HepG2 (cell line): Measurements from ENCODE around the gene LYPLA2. TPM values are rescaled to one million over a fixed set of nuclear protein-coding genes. Genes with fewer than 3 reads are reported as not detected.
A peak's percentile ranks its signal among the peaks of the same experiment; 100 is the strongest.

Experiments used
- ATF7-NPFF ChIP-seq: sonication (generic); formaldehyde crosslinking; IDR thresholded peaks from 2 replicates; pipeline ENCODE4 v1.8.1; 2023; ENCODE audit warnings: mild to moderate bottlenecking, low read depth, missing genetic modification reagents, moderate library complexity
- NFRKB ChIP-seq: fragments of 450-650 bp; IDR thresholded peaks from 2 replicates; pipeline ENCODE4 v1.6.1; 2017
- THAP11 ChIP-seq: IDR thresholded peaks from 2 replicates; pipeline ENCODE4 v1.6.1; 2016; ENCODE audit warnings: missing biosample characterization, missing genetic modification reagents
- ZMYM2 ChIP-seq: sonication (generic); formaldehyde crosslinking; IDR thresholded peaks from 2 replicates; pipeline ENCODE4 v1.8.0; 2022; ENCODE audit warnings: mild to moderate bottlenecking, missing genetic modification reagents
- ZNF101 ChIP-seq: sonication (generic); formaldehyde crosslinking; IDR thresholded peaks from 2 replicates; pipeline ENCODE4 v1.4.0; 2020; ENCODE audit warnings: mild to moderate bottlenecking, low read depth, missing genetic modification reagents, borderline replicate concordance
- ZNF550 ChIP-seq: sonication (generic); formaldehyde crosslinking; IDR thresholded peaks from 2 replicates; pipeline ENCODE4 v1.4.0; 2020; ENCODE audit warnings: mild to moderate bottlenecking, missing genetic modification reagents, borderline replicate concordance
- ZNF713 ChIP-seq: sonication (generic); formaldehyde crosslinking; IDR thresholded peaks from 2 replicates; pipeline ENCODE4 v1.4.0; 2020; ENCODE audit warnings: mild to moderate bottlenecking, missing genetic modification reagents
- polyA plus RNA-seq, 8 experiments: library from polyadenylated mRNA; depleted of rRNA in 3 of 8; stranded (reverse) in 7 of 8; unstranded in 1 of 8; fragments of >200 nt; fragmentation: Illumina TruSeq in 4 of 8; extraction: Trizol in 4 of 8; gene quantifications; 2 replicates each; pipeline versions ENCODE4 v1.2.1 to v1.2.3, GENCODE V29; 2011 to 2016; ENCODE audit warnings: low read depth in 4 of 8, missing spikeins in 1 of 8, mixed read lengths in 1 of 8; ENCODE audit not compliant: insufficient read depth in 1 of 8
- total RNA-seq, 5 experiments: library from RNA; depleted of rRNA; stranded (reverse); fragments of >200 nt; fragmentation: Illumina TruSeq; extraction: Trizol; gene quantifications; 2 replicates each; pipeline ENCODE4 v1.2.3, GENCODE V29; 2016; ENCODE audit warnings: low read depth in 1 of 5
- TF ChIP-seq, protein P1 (sequence below): sonication (generic); formaldehyde crosslinking; IDR thresholded peaks from 2 replicates; pipeline ENCODE4 v1.4.0; 2020; ENCODE audit warnings: missing genetic modification reagents
- TF ChIP-seq, protein P2 (sequence below): sonication (generic); formaldehyde crosslinking; IDR thresholded peaks from 2 replicates; pipeline ENCODE4 v1.4.0; 2020; ENCODE audit warnings: missing genetic modification reagents, borderline replicate concordance
- TF ChIP-seq, protein P3 (sequence below): sonication (generic); formaldehyde crosslinking; IDR thresholded peaks from 2 replicates; pipeline ENCODE4 v1.4.0; 2020; ENCODE audit warnings: mild to moderate bottlenecking, missing genetic modification reagents
- TF ChIP-seq, protein P4 (sequence below): sonication (generic); formaldehyde crosslinking; IDR thresholded peaks from 2 replicates; pipeline ENCODE4 v1.5.0; 2020; ENCODE audit warnings: mild to moderate bottlenecking, missing genetic modification reagents, borderline replicate concordance
- TF ChIP-seq, protein P5 (sequence below): sonication (generic); formaldehyde crosslinking; conservative IDR thresholded peaks from 2 replicates; pipeline ENCODE4 v1.8.1; 2023; ENCODE audit warnings: missing genetic modification reagents

Gene LYPLA2
- total and polyA plus RNA-seq, 2 of the 13 experiments (the other 11 are each of a cell fraction or from before 2014, with no cell fraction given), result 72.1 to 73.2 TPM

- TF ChIP-seq, protein P1, sequence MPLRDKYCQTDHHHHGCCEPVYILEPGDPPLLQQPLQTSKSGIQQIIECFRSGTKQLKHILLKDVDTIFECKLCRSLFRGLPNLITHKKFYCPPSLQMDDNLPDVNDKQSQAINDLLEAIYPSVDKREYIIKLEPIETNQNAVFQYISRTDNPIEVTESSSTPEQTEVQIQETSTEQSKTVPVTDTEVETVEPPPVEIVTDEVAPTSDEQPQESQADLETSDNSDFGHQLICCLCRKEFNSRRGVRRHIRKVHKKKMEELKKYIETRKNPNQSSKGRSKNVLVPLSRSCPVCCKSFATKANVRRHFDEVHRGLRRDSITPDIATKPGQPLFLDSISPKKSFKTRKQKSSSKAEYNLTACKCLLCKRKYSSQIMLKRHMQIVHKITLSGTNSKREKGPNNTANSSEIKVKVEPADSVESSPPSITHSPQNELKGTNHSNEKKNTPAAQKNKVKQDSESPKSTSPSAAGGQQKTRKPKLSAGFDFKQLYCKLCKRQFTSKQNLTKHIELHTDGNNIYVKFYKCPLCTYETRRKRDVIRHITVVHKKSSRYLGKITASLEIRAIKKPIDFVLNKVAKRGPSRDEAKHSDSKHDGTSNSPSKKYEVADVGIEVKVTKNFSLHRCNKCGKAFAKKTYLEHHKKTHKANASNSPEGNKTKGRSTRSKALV (CRISPR knock-in tag), result no peak
- TF ChIP-seq, protein P2, sequence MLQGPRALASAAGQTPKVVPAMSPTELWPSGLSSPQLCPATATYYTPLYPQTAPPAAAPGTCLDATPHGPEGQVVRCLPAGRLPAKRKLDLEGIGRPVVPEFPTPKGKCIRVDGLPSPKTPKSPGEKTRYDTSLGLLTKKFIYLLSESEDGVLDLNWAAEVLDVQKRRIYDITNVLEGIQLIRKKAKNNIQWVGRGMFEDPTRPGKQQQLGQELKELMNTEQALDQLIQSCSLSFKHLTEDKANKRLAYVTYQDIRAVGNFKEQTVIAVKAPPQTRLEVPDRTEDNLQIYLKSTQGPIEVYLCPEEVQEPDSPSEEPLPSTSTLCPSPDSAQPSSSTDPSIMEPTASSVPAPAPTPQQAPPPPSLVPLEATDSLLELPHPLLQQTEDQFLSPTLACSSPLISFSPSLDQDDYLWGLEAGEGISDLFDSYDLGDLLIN, result no peak
- no peak for TF ChIP-seq ATF7-NPFF
- no peak for TF ChIP-seq ZMYM2 (CRISPR knock-in tag)
- TF ChIP-seq, protein P3, sequence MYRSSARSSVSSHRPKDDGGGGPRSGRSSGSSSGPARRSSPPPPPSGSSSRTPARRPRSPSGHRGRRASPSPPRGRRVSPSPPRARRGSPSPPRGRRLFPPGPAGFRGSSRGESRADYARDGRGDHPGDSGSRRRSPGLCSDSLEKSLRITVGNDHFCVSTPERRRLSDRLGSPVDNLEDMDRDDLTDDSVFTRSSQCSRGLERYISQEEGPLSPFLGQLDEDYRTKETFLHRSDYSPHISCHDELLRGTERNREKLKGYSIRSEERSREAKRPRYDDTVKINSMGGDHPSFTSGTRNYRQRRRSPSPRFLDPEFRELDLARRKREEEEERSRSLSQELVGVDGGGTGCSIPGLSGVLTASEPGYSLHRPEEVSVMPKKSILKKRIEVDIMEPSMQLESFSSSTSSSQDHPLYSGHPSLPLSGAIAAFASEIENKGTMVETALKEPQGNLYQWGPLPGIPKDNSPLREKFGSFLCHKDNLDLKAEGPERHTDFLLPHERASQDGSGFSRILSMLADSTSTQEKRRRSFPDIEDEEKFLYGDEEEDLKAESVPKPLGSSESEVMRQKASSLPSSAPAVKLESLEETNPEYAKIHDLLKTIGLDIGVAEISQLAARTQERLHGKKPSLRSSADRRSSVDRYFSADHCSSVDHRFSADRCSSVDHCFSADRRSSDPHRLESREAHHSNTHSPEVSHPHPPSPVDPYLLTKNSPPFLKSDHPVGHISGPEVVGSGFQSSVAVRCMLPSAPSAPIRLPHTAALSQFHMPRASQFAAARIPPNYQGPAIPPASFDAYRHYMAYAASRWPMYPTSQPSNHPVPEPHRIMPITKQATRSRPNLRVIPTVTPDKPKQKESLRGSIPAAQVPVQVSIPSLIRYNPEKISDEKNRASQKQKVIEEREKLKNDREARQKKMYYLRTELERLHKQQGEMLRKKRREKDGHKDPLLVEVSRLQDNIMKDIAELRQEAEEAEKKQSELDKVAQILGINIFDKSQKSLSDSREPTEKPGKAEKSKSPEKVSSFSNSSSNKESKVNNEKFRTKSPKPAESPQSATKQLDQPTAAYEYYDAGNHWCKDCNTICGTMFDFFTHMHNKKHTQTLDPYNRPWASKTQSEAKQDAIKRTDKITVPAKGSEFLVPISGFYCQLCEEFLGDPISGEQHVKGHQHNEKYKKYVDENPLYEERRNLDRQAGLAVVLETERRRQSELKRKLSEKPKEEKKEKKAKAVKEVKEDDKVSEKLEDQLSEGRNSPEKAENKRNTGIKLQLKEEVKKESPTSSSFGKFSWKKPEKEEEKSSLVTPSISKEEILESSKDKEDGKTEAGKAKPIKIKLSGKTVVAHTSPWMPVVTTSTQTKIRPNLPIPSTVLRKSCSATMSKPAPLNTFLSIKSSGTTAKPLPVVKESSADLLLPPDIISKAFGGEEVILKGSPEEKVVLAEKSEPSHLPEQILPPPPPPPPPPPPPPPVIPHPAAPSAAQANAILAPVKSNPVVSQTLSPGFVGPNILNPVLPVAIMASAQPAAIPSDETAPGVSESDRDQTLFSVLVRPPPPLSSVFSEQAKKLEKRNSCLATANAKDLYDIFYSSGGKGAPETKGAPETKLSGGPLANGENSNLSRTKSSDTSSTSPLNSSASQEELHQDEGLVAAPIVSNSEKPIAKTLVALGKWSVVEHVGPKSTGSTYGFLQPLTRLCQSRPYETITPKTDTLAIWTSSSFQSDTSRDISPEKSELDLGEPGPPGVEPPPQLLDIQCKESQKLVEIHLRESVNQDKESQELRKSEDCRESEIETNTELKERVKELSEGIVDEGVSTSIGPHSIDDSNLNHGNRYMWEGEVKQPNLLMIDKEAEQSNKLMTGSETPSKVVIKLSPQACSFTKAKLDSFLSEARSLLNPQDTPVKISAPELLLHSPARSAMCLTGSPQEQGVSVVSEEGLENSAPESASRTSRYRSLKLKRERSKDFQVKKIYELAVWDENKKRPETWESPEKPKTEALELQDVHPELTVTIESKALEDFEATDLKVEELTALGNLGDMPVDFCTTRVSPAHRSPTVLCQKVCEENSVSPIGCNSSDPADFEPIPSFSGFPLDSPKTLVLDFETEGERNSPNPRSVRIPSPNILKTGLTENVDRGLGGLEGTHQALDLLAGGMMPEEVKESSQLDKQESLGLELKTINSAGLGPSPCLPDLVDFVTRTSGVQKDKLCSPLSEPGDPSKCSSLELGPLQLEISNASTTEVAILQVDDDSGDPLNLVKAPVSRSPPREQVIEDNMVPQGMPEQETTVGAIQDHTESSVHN (CRISPR knock-in tag), result no peak
- no peak for TF ChIP-seq ZNF550 (CRISPR knock-in tag)
- TF ChIP-seq THAP11, result peak; percentile 44; the same call in 1 of the 2 replicates
- TF ChIP-seq NFRKB, result no peak
- TF ChIP-seq, protein P4, sequence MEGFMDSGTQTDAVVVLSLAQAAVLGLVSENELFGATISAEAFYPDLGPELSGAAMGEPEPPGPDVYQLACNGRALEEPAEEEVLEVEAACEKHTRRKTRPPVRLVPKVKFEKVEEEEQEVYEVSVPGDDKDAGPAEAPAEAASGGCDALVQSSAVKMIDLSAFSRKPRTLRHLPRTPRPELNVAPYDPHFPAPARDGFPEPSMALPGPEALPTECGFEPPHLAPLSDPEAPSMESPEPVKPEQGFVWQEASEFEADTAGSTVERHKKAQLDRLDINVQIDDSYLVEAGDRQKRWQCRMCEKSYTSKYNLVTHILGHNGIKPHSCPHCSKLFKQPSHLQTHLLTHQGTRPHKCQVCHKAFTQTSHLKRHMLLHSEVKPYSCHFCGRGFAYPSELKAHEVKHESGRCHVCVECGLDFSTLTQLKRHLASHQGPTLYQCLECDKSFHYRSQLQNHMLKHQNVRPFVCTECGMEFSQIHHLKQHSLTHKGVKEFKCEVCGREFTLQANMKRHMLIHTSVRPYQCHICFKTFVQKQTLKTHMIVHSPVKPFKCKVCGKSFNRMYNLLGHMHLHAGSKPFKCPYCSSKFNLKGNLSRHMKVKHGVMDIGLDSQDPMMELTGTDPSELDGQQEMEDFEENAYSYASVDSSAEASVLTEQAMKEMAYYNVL (CRISPR knock-in tag), result no peak
- TF ChIP-seq, protein P5, sequence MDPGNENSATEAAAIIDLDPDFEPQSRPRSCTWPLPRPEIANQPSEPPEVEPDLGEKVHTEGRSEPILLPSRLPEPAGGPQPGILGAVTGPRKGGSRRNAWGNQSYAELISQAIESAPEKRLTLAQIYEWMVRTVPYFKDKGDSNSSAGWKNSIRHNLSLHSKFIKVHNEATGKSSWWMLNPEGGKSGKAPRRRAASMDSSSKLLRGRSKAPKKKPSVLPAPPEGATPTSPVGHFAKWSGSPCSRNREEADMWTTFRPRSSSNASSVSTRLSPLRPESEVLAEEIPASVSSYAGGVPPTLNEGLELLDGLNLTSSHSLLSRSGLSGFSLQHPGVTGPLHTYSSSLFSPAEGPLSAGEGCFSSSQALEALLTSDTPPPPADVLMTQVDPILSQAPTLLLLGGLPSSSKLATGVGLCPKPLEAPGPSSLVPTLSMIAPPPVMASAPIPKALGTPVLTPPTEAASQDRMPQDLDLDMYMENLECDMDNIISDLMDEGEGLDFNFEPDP (CRISPR knock-in tag), result no peak
- TF ChIP-seq ZNF101, result no peak
- no peak for TF ChIP-seq ZNF713
Measured at GRCh38 chr1:23809751-23810171, 18.8 kb downstream of the LYPLA2 start (continued).
